Measurements from ENCODE around the gene ZNF641. TPM values are rescaled to one million over a fixed set of nuclear protein-coding genes. Genes with fewer than 3 reads are reported as not detected.
"Not testable (repeated sequence)": the region's sequence is repeated elsewhere in the genome, so short reads cannot be mapped to it uniquely, and the experiment has no call there.

The ZNF641 gene
- total RNA-seq, 2 donors from 2014 or later: 24.6 to 30.8 TPM

- peaks cover 0 to 6% of the 10 kb centered on the region in 2 donors for H3K4me1 ChIP-seq (ENCODE audit: control insufficient read depth in 1 of 2, low read depth in 2 of 2)
Observed at GRCh38 chr12:48336564-48336963, 14.2 kb downstream of the ZNF641 start.

DNA sequence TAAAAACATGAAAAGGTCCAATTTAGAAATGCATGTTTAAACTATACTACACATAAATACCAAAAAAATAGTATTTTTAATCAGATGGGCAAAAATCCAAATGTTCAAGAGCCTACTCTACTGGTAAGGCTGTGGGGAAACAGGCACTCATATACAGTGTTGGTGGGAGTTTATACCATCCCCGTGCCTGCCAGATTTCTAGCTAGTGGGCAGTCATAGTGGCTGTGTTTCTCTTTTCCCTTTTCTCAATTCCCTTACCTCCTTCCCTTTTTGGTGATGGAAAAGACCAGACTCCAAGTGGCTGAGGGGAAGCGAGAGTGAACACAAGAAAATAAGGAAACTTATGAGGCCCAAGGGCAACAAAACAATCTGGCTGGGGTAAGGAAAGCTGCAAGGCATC lies 14.7 kb downstream of the ZNF641 start:
- DNase-seq (ENCODE audit: low spot score) (no peak), ATAC-seq (ENCODE audit: insufficient number of reproducible peaks, low FRiP score, low read depth) (no peak)
- Histone ChIP-seq H3K9me3 (no peaks in the 10 kb centered on the region), H3K36me3 (no peaks in the 10 kb centered on the region), H3K4me1 (ENCODE audit: control insufficient read depth in 1 of 2, low read depth in 2 of 2) (peaks cover 0 to 6% of the 10 kb centered on the region in 2 donors), H3K27me3 (replicated peaks; ENCODE audit: insufficient read depth) (no peaks in the 10 kb centered on the region), H3K4me3 (no peak overlapping the region), H3K27ac (no peak overlapping the region)
- TF ChIP-seq, protein P1, sequence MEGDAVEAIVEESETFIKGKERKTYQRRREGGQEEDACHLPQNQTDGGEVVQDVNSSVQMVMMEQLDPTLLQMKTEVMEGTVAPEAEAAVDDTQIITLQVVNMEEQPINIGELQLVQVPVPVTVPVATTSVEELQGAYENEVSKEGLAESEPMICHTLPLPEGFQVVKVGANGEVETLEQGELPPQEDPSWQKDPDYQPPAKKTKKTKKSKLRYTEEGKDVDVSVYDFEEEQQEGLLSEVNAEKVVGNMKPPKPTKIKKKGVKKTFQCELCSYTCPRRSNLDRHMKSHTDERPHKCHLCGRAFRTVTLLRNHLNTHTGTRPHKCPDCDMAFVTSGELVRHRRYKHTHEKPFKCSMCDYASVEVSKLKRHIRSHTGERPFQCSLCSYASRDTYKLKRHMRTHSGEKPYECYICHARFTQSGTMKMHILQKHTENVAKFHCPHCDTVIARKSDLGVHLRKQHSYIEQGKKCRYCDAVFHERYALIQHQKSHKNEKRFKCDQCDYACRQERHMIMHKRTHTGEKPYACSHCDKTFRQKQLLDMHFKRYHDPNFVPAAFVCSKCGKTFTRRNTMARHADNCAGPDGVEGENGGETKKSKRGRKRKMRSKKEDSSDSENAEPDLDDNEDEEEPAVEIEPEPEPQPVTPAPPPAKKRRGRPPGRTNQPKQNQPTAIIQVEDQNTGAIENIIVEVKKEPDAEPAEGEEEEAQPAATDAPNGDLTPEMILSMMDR (IDR thresholded peaks at IDR 0.05): no peak

More at GRCh38 chr12:48336564-48336963, 14.2 kb downstream of the ZNF641 start:
- DNase-seq (ENCODE audit: low spot score) (no peak), ATAC-seq (ENCODE audit: insufficient number of reproducible peaks, low FRiP score, low read depth) (no peak)
- no peak overlapping the region for H3K4me3 ChIP-seq
- TF ChIP-seq, protein P1 (IDR thresholded peaks at IDR 0.05): no peak
- H3K9me3 ChIP-seq: no peaks in the 10 kb centered on the region
- H3K27me3 ChIP-seq (replicated peaks; ENCODE audit: insufficient read depth): no peaks in the 10 kb centered on the region
- H3K27ac ChIP-seq: no peak overlapping the region
- no peaks in the 10 kb centered on the region for H3K36me3 ChIP-seq

DNA sequence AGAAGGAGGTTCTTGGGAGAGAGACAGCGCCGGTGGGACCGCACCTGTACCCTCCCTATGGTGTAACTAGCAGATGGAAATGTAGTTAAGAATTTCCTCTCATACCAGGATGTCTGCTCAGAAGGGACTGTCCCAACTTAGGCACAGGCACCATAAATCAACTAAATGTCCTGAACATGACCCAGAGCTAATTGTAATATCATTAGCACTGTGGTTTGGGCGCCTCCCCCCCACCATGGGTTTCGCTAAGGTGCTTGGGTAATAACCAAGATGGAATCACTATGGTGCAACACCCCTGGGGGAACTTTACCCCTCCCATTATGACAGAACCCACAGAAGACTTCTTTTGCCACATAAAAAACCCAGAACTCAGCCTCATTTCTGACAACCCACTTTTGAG lies 15.9 kb downstream of the ZNF641 start:
- no peak for ATAC-seq (ENCODE audit: insufficient number of reproducible peaks, low FRiP score, low read depth)

GRCh38 chr12:48333680-48334079 lies 17.0 kb downstream of the ZNF641 start:
- H3K27ac ChIP-seq; H3K9me3 ChIP-seq; H3K36me3 ChIP-seq; H3K4me3 ChIP-seq; ATAC-seq (ENCODE audit: insufficient number of reproducible peaks, low FRiP score, low read depth); H3K4me1 ChIP-seq (ENCODE audit: control insufficient read depth in 1 of 2, low read depth in 2 of 2); DNase-seq (ENCODE audit: low spot score); H3K27me3 ChIP-seq (replicated peaks; ENCODE audit: insufficient read depth): not testable (repeated sequence)

More for the DNA sequence above, 15.9 kb downstream of the ZNF641 start:
- DNase-seq (ENCODE audit: low spot score): no peak
- Histone ChIP-seq H3K9me3 (no peaks in the 10 kb centered on the region), H3K4me1 (ENCODE audit: control insufficient read depth in 1 of 2, low read depth in 2 of 2) (peaks cover 0 to 6% of the 10 kb centered on the region in 2 donors), H3K27ac (no peak overlapping the region), H3K4me3 (no peak overlapping the region), H3K27me3 (replicated peaks; ENCODE audit: insufficient read depth) (no peaks in the 10 kb centered on the region), H3K36me3 (no peaks in the 10 kb centered on the region)
- TF ChIP-seq, protein P1 (IDR thresholded peaks at IDR 0.05): no peak

DNA sequence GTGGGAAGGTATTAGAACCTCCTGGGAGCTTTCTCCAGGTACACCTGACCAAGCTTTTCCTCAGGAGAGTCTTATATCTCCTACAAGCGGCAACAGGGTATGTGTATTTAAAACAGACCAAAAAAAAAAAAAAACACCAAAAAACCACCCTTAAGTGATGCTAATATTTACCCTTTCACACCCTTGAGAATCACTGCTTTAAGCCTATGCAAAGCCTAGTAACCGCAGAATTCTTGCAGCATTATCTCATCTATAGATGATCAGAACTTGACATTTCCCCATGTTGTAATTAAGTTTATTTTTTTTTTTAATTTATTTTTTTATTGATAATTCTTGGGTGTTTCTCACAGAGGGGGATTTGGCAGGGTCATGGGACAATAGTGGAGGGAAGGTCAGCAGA lies 19.3 kb downstream of the ZNF641 start:
- no peaks in the 10 kb centered on the region for H3K27me3 ChIP-seq (replicated peaks; ENCODE audit: insufficient read depth)
- H3K4me1 ChIP-seq (ENCODE audit: control insufficient read depth in 1 of 2, low read depth in 2 of 2): peaks cover 0 to 18% of the 10 kb centered on the region in 2 donors
- no peaks in the 10 kb centered on the region for H3K36me3 ChIP-seq
- no peaks in the 10 kb centered on the region for H3K9me3 ChIP-seq
- no peak overlapping the region for H3K4me3 ChIP-seq
- DNase-seq (ENCODE audit: low spot score) (no peak), ATAC-seq (ENCODE audit: insufficient number of reproducible peaks, low FRiP score, low read depth) (no peak)
- TF ChIP-seq, protein P1 (IDR thresholded peaks at IDR 0.05): no peak
- no peak overlapping the region for H3K27ac ChIP-seq
